Vagina (tissue), 2 donors: ENCODE results near the gene SNX33.

Experiments
- POLR2A ChIP-seq, 2 donors: fragments of 450-650 bp; IDR thresholded peaks; one replicate each; pipeline ENCODE4 v1.6.1; 2017; ENCODE audit warnings: antibody characterized with exemption in 2 of 2, mild to moderate bottlenecking in 2 of 2, moderate library complexity in 2 of 2
- POLR2AphosphoS5 ChIP-seq, 2 donors: sonication (generic); formaldehyde crosslinking; IDR thresholded peaks; one replicate each; pipeline ENCODE4 v1.9.0; 2017; ENCODE audit warnings: antibody characterized with exemption in 2 of 2, mild to moderate bottlenecking in 2 of 2, low read depth in 1 of 2; ENCODE audit not compliant: insufficient read depth in 1 of 2
- TF ChIP-seq, protein P1 (sequence below), 3 experiments: fragments of 450-650 bp in 2 of 3; fragments of 200-600 bp in 1 of 3; sonication (generic) in 1 of 3; IDR thresholded peaks; one replicate each; pipeline ENCODE4 v1.5.1; 2017 to 2019; ENCODE audit warnings: antibody characterized with exemption in 3 of 3, mild to moderate bottlenecking in 2 of 3, moderate library complexity in 2 of 3

- TF ChIP-seq, protein P1, sequence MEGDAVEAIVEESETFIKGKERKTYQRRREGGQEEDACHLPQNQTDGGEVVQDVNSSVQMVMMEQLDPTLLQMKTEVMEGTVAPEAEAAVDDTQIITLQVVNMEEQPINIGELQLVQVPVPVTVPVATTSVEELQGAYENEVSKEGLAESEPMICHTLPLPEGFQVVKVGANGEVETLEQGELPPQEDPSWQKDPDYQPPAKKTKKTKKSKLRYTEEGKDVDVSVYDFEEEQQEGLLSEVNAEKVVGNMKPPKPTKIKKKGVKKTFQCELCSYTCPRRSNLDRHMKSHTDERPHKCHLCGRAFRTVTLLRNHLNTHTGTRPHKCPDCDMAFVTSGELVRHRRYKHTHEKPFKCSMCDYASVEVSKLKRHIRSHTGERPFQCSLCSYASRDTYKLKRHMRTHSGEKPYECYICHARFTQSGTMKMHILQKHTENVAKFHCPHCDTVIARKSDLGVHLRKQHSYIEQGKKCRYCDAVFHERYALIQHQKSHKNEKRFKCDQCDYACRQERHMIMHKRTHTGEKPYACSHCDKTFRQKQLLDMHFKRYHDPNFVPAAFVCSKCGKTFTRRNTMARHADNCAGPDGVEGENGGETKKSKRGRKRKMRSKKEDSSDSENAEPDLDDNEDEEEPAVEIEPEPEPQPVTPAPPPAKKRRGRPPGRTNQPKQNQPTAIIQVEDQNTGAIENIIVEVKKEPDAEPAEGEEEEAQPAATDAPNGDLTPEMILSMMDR (IDR thresholded peaks at IDR 0.05) = no peak
- TF ChIP-seq POLR2AphosphoS5 (IDR thresholded peaks at IDR 0.05; ENCODE audit: insufficient read depth in 1 of 2, low read depth in 1 of 2) (no peak), POLR2A (IDR thresholded peaks at IDR 0.05) (no peak)
Measured at GRCh38 chr15:75696854-75697259, 49.1 kb downstream of the SNX33 start.
